Stimulated activated CD4-positive, alpha-beta T cell treated with anti-CD3 and anti-CD28 coated beads, Interleukin-1b, Interleukin-23, amount 100 ng/mL, for 48 hours (primary cell): ENCODE results near the gene SLC39A11.
"Not testable (repeated sequence)": the region's sequence is repeated elsewhere in the genome, so short reads cannot be mapped to it uniquely, and the experiment has no call there.

Experiments used
- DNase-seq: peaks from one replicate; pipeline ENCODE4 v3.0.0-alpha.2; 2020

The SLC39A11 gene

GRCh38 chr17:72726936-72727335, 365.6 kb downstream of the SLC39A11 start:
- DNase-seq = peak; percentile 28

GRCh38 chr17:72725433-72726068, 366.9 kb downstream of the SLC39A11 start:
- DNase-seq = peak; percentile 38

- no peak for DNase-seq
Measured at GRCh38 chr17:72724267-72724666, 368.2 kb downstream of the SLC39A11 start.

- DNase-seq = no peak
Measured at GRCh38 chr17:72723711-72724110, 368.8 kb downstream of the SLC39A11 start.

GRCh38 chr17:72720494-72720825, 372.0 kb downstream of the SLC39A11 start:
- DNase-seq = no peak

- peak; percentile 54 for DNase-seq
Measured at GRCh38 chr17:72719578-72720493, 372.7 kb downstream of the SLC39A11 start.

GRCh38 chr17:72719206-72719577, 373.3 kb downstream of the SLC39A11 start:
- DNase-seq = no peak

GRCh38 chr17:72717676-72718075, 374.8 kb downstream of the SLC39A11 start:
- DNase-seq = no peak

- no peak for DNase-seq
Measured at GRCh38 chr17:72717276-72717675, 375.2 kb downstream of the SLC39A11 start.

GRCh38 chr17:72715906-72716572, 376.4 kb downstream of the SLC39A11 start:
- DNase-seq = no peak

GRCh38 chr17:72714357-72714966, 378.0 kb downstream of the SLC39A11 start:
- no peak for DNase-seq

- DNase-seq = no peak
Measured at GRCh38 chr17:72713701-72714100, 378.8 kb downstream of the SLC39A11 start.

- DNase-seq = no peak
Measured at GRCh38 chr17:72711521-72712310, 380.8 kb downstream of the SLC39A11 start.

- no peak for DNase-seq
Measured at GRCh38 chr17:72710834-72711233, 381.7 kb downstream of the SLC39A11 start.

- DNase-seq = no peak
Measured at GRCh38 chr17:72710202-72710601, 382.3 kb downstream of the SLC39A11 start.

GRCh38 chr17:72708682-72709081, 383.8 kb downstream of the SLC39A11 start:
- DNase-seq = not testable (repeated sequence)

- no peak for DNase-seq
Measured at GRCh38 chr17:72707881-72708280, 384.6 kb downstream of the SLC39A11 start.

GRCh38 chr17:72706396-72706981, 386.0 kb downstream of the SLC39A11 start:
- DNase-seq = no peak

- DNase-seq = no peak
Measured at GRCh38 chr17:72705905-72706395, 386.5 kb downstream of the SLC39A11 start.

GRCh38 chr17:72702998-72703397, 389.5 kb downstream of the SLC39A11 start:
- DNase-seq = no peak

GRCh38 chr17:72702136-72702735, 390.3 kb downstream of the SLC39A11 start:
- no peak for DNase-seq
